GM10266 (cell line): Measurements from ENCODE around the gene FMNL1.

Source experiments
- DNase-seq: peaks from one replicate; pipeline ENCODE4 v3.0.0; 2012; ENCODE audit errors: extremely low spot score
- TF ChIP-seq, protein P1 (sequence below): IDR thresholded peaks from 2 replicates; pipeline ENCODE4 v1.5.1; 2012; ENCODE audit warnings: mild to moderate bottlenecking, low read depth; ENCODE audit not compliant: control insufficient read depth, insufficient read depth; ENCODE audit errors: missing control alignments

Gene FMNL1

DNA sequence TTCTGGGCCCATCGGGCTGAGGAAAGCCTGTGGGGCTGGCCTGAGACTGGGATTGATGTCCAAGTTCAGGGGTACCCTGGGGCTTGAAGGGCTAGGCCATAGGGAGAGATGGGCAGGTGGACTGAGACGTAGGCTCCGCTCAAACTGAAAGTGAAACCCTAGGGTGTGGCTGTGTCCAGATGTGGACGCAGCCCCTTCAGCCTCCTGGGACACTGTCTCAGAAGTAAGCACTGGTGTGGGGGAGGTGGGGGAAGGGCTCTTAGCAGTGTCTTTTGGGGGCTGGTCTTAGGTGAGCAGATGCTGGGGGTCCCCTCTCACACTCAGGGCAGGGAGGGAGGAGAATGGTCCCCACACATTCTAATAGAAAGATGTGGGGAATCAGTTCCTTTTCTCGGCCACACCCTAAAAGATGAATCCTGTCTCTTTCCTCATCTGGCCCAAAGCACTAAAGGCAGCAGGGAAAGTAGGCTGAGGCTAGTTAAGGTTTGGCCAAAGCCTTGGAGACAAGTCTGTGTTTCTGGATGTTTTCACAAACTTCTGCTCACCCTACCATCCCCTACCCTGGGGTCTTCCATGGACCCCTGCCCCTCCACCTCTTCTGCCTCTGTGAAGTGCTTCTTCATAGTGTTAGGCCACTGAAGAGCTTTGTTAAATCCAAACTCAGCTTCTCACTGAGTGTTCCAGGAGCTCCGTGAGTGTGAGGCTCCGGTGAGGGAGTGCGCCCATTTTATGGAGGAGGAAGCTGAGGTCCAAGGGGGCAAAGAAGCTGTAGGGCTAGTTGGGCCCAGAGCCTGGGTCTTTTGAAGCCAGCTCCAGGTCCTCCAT is 5.6 kb downstream of the FMNL1 start:
- DNase-seq: no peak
- TF ChIP-seq, protein P1, sequence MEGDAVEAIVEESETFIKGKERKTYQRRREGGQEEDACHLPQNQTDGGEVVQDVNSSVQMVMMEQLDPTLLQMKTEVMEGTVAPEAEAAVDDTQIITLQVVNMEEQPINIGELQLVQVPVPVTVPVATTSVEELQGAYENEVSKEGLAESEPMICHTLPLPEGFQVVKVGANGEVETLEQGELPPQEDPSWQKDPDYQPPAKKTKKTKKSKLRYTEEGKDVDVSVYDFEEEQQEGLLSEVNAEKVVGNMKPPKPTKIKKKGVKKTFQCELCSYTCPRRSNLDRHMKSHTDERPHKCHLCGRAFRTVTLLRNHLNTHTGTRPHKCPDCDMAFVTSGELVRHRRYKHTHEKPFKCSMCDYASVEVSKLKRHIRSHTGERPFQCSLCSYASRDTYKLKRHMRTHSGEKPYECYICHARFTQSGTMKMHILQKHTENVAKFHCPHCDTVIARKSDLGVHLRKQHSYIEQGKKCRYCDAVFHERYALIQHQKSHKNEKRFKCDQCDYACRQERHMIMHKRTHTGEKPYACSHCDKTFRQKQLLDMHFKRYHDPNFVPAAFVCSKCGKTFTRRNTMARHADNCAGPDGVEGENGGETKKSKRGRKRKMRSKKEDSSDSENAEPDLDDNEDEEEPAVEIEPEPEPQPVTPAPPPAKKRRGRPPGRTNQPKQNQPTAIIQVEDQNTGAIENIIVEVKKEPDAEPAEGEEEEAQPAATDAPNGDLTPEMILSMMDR: no peak

DNA sequence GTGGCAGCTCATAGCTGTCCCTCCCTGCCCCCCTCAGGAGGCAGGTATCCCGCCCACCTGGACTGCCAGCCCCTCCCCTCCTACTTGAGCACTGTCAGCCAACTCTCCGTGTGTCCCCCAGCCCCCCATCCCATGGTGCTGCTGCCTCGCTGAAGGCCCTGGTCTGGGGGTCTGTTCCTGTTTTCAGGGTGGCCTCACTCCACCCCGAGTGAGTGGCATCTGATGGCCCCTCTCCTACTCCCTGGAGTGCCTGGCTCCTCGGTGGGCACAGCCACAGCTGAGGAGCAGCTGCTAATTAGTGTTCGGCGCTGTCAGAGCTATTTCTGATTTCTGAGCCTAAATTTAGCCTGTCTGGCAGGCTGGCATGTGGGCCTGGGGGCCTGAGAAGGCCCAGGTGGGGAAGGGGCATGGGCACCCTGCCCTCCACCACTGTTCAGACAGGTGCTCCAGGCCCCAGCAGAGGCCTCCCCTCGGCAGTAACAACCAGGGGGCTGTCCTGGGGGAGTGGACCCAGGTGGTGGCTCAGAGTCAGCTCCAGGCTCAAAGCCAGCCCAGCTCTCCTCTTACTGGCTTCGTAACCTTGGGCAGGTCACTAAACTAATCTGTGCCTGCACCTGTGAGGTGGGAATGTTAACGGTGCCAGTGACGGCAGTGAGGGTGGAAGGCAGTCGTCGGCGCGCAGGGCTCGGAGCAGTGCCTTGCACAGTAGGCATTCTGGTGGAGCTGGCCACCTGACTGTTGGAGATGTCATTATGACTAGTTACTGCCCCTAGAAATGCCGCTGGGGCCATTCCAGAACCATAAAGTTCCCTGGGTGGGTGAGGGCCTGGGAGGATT is 6.5 kb downstream of the FMNL1 start:
- TF ChIP-seq, protein P1: no peak
- DNase-seq: no peak

DNA sequence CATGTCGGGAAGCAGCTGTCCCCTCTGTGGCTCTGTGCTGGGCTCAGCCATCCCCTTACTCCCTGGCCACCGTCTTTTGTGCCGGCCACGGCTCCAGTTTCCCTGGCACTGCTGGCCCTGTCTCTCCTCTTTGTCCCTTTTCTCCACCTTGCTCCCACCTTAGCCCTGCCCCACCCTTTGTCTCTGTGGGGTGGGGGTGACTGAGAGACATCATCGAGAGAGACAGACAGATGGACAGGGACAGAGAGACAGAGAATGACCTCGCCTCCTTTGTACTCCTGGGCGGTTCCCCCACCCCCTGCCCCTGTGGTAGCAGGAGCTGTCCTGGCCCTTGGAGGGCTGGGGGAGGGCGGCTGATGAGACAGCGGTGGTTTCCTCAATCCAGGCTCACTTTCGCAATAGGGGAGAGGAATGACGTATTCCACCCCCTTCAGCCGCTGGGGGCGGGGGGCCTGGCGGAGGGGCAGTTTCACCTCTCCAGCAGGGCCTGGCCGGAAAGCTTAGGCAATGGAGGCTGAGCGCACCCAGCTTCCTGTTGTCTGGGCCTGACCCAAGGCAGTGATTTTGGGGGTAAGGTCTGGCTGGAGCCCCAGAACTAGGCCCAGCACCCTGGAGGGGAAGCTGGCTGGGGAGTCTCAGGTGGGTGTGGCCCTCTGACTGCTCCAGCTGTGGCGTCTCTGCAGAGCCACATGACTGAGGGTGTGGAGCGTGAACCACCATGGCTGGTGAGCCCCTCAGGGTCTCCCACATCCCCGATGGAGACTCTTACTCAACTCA is 7.3 kb downstream of the FMNL1 start:
- DNase-seq: peak; percentile 91
- TF ChIP-seq, protein P1: no peak

DNA sequence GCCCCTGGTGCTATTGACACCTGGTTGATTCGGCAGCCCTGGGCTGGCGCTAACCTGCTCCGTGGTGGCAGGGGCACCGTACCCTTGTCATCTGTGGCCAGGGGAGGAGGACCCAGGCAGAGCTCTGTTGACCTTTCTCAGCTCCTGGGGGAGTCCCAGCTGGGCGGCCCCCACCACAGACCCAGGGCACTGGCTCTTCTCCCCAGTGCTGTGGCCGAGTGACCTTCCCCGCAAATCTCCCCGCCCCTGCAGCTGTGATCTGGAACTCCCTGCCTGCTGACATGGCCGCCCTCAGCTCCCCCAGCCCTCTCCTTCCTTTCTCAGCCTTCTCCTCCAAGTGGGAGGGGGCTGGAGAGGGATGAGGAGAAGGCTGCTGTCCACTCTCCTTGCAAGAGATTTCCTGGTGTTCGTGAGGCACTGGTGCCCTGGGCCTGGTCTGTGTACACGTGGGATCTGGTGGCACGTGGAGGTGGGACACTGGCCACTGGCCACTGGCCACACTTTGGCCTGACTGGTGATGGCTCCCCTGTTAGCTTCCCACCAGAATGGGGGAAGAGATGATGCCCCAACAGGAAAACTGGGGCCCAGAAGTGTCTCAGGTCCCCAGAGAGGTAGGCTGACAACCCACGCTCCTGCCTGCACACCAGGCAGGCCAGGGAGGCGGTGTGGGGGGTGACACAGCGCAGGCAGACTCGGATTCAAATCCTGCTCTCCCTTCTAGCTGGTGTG is 8.2 kb downstream of the FMNL1 start:
- DNase-seq: peak; percentile 75

DNA sequence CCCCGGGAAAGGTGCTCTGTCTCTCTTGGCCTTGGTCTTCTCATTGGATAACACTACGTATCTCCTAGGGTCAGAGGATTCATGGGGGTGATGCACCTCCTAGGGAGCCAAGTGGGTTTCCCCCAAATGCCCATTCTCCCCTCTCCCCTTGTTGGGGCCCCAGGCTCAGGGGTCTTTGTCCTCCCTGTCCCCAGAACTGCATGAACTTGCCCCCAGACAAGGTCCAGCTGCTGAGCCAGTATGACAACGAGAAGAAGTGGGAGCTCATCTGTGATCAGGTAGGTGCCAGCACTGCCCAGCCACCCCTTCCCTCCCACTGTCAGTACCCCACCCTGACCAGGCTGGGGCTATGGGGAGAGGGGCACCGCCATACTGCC is 8.7 kb downstream of the FMNL1 start:
- no peak for DNase-seq
- TF ChIP-seq, protein P1: no peak

More for the DNA sequence above, 8.2 kb downstream of the FMNL1 start:
- TF ChIP-seq, protein P1: no peak

DNA sequence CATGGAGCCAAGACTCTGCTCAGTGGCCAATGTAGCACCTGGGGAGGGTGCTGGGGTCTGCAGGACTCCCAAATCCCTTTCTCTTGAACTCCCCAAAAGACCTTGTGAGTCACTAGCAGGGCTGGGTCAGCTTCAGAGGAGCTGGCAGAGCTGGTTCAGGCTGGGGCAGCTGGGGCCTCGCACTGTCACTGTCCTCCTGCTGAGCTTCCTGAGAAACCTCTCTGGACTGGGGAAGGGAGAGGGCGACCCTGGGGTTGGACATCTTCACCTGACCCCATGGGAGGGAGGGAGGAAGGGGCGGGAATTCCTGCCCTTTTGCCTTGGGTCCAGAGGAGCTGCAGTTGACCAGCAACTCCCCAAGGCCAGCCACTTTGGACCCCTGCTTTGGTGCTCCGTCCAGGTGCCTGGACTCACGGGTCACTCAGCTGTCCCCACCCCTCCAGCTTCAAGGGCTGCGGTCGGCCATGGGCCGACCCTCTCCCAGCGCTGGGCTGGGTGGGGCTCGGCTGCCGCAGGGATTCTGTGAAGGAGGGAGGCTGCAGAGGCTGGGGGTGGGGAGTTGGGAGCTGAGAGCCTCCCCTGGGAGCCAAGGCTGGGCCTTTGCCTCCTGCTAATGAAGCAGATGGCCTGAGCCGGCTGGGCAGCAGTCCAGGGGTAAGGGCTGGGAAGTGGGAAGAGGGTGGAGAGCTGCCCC is 9.2 kb downstream of the FMNL1 start:
- TF ChIP-seq, protein P1: no peak
- no peak for DNase-seq
